ENCODE results near the gene CEP85.
"Not testable (repeated sequence)": the region's sequence is repeated elsewhere in the genome, so short reads cannot be mapped to it uniquely, and the experiment has no call there.

CEP85 gene

GRCh38 chr1:26290122-26290881, 56.3 kb downstream of the CEP85 start:
- no peak for DNase-seq (ENCODE audit: low read depth)

- DNase-seq (ENCODE audit: low read depth): no peak
Observed at GRCh38 chr1:26290882-26291261, 56.9 kb downstream of the CEP85 start.

GRCh38 chr1:26291433-26291832, 57.4 kb downstream of the CEP85 start:
- DNase-seq (ENCODE audit: low read depth): no peak

GRCh38 chr1:26291939-26292338, 57.9 kb downstream of the CEP85 start:
- no peak for DNase-seq (ENCODE audit: low read depth)

GRCh38 chr1:26292735-26293134, 58.7 kb downstream of the CEP85 start:
- DNase-seq (ENCODE audit: low read depth): not testable (repeated sequence)

DNA sequence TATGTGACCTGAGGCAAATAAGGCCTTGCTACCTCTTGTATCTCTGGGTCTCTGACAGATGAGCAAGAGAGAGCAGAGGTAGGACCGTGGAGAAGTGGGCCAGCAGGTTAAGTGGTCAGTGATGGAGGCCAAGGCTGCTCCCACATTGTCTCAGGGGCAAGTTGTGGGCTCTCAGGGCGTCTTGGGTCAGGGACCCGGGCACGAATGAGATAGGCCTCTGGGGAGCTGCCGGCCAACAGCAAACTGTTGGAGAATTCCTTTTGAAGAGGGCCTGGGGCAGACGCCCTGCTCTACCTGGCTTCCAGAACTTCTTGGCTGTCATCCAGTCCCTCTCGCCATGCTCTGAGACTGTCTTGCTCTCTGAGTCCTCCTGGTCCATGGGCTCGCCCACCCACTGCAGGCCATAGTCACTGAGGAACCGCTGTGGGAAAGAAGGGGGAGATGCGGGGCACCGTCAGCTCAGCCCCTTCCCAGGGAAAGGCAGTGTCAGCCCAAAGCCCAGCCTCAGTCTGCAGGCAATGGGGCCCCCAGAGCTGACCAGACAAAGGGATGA, 60.0 kb downstream of the CEP85 start:
- DNase-seq (ENCODE audit: low read depth): no peak

DNA sequence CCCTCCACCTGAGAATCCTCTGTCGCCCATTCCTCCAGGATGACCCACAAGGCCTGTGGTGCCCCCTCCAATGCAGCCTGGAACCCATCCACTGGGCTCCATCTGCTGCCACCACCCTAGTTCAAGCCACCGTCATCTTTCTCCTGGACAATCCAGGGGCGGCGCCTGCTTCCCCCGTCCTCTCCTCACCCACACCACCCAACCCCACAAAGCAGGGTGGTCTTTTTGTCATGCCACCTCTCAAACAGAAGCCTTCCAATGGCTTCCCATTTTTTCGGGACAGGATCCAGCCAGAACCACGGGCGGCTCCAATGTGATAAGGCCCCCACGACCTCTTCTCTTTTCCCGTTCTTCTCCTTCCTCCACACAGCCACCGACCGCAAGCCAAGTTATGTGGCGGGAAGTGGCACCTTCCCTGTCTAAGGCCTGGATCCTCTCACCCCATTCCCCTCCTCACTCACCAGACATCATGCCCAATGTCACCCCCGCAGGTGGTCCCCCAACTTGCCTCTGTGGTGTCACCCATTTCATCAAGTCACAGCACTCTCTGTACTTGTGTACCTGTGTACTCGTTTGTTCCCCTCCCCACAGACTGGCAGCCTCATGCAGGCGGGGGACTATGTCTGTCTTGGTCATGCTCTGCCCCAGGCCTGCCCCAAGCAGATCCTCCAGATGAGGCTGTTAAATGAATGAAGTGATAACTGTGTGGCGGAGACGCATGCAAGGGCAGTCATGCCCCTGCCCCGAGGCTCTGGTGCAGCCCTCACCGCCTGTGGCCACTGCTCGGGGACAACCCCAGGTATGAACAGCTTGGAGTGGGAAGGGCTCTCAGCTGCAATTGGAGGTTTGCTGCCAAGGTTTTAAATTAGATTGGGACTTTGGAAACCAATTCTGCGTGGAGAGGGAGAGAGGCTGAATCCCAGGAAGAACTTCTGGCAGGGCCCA, 61.5 kb downstream of the CEP85 start:
- DNase-seq (ENCODE audit: low read depth): no peak

GRCh38 chr1:26296340-26297056, 62.5 kb downstream of the CEP85 start:
- DNase-seq (ENCODE audit: low read depth): no peak

DNA sequence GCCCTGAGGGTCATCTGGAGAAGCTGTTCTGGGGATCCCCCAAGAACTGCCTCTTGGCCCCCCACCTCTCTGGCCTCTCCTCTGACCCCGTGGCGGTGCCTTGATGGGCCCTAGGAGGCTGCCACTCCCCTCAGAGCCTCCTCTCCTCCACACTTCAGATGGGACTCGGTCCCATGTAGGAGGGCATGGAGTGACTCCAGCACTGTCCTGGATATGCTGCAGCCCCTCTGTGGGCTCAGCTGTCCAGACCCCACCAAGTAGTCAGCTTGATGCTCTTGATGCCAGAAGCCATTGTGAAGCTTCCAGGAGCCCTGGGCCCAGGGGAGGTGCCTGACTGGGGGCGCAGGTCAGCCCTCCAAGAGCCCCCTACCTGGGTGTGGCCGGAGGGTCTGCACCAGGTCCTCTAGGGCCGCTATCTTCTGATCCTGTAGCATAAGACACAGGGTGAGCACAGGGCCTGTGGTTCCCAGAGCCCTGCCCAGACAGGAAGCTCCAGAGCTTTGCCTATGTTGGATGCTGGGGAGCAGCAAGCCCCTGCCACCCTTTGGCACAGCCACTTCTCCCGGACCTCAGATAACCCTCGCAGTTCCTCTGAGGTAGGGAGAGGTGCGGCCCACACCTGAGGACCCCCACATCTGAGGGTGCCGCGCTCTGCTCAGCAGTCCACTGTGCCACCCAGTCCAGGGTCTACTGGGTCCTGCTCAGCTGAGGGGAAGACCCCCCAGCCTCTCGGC, 63.2 kb downstream of the CEP85 start:
- no peak for DNase-seq (ENCODE audit: low read depth)

DNA sequence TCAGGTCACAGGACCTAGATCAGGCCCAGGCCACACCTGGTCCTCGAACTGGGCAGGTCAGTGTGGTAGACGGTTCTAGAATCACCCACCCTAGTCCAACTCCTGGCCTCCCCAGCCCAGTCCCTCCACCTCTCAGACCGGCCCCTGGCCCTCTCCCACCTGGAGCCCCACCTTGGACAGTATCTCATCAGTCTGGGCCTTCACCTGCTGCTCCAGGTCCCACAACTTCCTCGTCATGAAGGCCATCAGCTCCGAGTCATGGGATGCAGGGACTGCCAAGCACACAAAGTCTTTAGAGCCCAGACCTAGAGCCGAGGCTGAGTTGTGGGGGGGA, 63.8 kb downstream of the CEP85 start:
- DNase-seq (ENCODE audit: low read depth): no peak

- no peak for DNase-seq (ENCODE audit: low read depth)
Observed at GRCh38 chr1:26300578-26301275, 66.7 kb downstream of the CEP85 start.

DNA sequence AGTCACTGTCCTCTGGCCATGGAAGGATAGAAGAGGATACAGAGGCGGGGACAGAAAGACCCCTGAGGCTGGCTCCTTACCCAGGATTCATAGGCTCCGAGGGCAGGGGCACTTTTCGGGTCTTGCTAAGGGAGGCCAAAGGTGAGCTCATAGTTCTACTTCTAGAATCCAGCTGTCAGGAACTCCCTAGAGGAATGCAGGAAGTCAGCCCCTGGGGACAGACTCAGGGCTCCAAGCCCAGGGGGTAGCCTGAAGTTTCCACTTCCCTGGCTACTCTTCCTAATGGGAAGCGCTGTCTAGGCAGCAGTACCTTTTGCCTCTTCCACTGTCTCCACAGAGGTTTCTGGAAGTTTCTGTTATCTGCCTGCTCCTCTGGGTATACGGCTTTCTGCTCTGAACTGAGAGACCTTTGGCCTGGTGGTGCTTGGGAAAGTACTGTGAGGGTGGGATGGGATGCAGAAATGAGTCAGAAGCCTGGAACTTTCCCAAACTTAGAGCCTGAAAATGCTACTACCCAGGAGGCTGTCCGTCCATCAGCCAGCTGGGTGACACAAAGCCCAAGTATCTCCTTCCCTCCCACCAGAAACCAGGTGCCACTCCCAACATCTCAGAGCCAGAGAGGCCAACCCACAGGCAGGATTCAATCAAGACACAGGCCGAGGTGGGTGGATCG, 68.9 kb downstream of the CEP85 start:
- DNase-seq (ENCODE audit: low read depth): peak; percentile 48

- no peak for DNase-seq (ENCODE audit: low read depth)
Observed at GRCh38 chr1:26305667-26306289, 71.8 kb downstream of the CEP85 start.

GRCh38 chr1:26306290-26307229, 72.6 kb downstream of the CEP85 start, which contains the start of gene UBXN11:
TSS of gene UBXN11 (minus strand) at chr1:26306636. CDS start at chr1:26302883, 3,753 bp downstream.
- peak; percentile 83 for DNase-seq (ENCODE audit: low read depth)

DNA sequence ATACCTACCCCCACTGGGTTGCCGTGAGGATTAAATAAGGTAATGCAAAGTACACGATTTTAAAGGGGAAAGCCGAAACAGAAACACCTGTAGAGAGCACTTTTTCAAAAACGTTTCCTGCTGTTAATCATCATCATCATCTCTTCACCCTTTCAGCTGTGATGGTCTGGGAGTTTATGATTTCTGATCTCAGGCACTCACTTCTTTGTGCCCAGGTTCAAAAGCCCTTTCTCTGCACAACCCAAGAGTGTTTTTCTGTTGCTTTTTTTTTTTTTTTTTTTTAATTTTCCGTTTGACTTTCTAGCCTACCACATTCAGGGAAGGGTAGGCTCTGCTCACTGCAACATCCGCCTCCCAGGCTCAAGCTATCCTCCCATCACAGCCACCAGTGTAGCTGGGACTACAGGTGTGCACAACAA, 73.4 kb downstream of the CEP85 start:
- no peak for DNase-seq (ENCODE audit: low read depth)

DNA sequence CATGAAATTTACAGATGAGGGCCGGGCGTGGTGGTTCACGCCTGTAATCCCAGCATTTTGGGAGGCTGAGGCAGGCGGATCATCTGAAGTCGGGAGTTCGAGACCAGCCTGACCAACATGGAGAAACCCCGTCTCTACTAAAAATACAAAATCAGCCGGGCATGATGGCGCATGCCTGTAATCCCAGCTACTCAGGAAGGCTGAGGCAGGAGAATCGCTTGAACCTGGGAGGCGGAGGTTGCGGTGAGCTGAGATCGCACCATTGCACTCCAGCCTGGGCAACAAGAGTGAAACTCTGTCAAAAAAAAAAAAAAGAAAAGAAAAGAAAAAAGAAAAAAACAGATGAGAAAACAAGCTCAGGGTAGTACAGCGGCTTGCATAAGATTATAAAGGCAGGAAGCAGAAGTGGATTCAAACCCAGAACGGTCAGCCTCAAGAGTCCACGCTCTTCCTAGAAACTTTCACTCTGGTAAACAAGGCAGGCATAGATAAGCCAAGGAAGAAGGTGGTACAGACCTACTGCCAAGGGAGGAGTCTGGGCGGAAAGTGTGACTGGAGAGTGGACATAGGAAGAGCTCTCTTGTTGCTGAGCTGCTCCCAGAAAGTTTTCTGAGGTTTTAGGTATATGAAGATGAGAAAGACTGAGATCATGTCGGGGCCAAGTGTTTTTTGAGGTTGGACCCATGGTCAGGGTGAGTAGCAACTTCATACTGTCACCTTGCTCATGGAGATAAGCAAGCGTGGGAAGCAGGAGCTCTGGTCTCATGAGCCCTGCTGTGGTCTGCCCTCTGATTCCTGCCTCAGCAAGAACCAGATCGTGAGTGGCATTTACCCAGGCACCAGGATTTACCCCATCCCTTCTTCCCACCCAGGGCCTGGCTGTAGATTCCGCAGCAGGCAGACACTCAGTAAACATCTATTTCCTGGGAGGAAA, 74.2 kb downstream of the CEP85 start:
- DNase-seq (ENCODE audit: low read depth): not testable (repeated sequence)

- no peak for DNase-seq (ENCODE audit: low read depth)
Observed at GRCh38 chr1:26314501-26314900, 80.5 kb downstream of the CEP85 start.

All from GM04504 (cell line).